ENCODE data around the gene ATP9B.

DNA sequence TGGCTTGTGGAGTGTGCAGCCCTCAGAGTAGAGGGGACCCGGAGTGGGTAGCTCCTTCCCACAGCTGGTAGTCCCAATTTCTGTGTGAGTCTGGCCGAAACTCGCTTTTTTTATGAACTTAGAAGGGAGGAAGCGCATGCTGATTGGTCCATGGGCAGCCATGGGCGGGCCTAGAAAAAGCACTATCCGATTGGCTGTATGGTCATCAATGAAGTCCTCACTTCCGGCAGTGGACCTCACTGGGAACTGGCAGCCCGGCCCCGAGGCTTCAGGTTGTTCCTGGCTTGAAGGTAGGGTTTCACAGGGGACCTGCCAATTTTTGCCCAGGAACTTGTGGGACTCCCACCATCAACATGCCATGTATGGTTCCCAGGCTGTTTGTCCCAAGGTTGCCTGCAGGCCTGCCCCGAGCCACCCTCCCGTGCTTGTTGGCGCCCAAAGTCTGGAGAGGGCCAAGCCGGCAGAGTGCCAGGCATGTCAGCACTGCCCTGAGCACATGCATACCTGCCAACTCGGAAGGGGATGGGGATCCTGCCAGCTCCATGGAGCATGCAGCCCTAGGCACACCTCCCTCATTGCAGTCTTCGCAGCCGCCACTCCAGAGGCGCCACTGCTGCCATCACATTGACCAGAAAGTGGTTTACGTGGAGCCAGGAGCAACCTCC lies 98.5 kb downstream of the ATP9B start:
- TF ChIP-seq, protein P1, sequence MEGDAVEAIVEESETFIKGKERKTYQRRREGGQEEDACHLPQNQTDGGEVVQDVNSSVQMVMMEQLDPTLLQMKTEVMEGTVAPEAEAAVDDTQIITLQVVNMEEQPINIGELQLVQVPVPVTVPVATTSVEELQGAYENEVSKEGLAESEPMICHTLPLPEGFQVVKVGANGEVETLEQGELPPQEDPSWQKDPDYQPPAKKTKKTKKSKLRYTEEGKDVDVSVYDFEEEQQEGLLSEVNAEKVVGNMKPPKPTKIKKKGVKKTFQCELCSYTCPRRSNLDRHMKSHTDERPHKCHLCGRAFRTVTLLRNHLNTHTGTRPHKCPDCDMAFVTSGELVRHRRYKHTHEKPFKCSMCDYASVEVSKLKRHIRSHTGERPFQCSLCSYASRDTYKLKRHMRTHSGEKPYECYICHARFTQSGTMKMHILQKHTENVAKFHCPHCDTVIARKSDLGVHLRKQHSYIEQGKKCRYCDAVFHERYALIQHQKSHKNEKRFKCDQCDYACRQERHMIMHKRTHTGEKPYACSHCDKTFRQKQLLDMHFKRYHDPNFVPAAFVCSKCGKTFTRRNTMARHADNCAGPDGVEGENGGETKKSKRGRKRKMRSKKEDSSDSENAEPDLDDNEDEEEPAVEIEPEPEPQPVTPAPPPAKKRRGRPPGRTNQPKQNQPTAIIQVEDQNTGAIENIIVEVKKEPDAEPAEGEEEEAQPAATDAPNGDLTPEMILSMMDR (IDR thresholded peaks at IDR 0.05), result no peak
- no peak for TF ChIP-seq POLR2A (IDR thresholded peaks at IDR 0.05)

All from sigmoid colon (tissue), 3 donors.